Colon (tissue), 2 donors: ENCODE data around the gene RNF213.
"Not testable (repeated sequence)": the region's sequence is repeated elsewhere in the genome, so short reads cannot be mapped to it uniquely, and the experiment has no call there.

Experiments used
- FAIRE-seq: peaks from 2 replicates; lab custom pipeline; 2012; peaks lifted over from hg19 to GRCh38; lab: Jason Lieb, UNC
- donor health status: control.
- donor health status: control.

RNF213 gene

DNA sequence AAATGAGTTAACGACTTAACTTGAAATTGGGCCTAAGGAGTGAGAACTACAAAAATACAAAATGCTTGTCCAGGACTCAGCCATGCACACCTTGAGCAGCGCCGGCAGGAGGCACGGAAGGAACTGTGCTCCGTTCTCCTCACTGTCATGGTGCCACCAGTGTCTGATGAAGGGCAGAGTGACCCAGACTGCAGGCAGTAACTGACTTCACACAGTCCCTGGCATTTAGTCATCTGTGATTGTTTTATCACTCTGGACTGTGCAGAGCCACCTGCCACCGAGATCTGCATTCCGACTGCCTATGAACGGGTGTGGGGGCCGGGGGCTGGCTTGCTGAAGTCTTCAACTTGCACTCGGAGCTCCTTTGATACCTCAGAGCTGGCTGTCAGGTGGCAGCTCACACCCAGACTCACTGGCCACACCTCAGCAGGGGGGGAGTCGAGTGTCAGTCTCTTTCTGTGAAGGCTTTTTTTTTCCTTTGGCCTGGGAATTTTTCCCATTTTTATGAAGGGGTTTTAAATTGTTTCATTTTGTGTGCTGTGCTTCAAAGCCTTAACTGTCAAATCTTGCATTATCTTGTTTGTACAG is 134.1 kb downstream of the RNF213 start:
- no peak for FAIRE-seq

DNA sequence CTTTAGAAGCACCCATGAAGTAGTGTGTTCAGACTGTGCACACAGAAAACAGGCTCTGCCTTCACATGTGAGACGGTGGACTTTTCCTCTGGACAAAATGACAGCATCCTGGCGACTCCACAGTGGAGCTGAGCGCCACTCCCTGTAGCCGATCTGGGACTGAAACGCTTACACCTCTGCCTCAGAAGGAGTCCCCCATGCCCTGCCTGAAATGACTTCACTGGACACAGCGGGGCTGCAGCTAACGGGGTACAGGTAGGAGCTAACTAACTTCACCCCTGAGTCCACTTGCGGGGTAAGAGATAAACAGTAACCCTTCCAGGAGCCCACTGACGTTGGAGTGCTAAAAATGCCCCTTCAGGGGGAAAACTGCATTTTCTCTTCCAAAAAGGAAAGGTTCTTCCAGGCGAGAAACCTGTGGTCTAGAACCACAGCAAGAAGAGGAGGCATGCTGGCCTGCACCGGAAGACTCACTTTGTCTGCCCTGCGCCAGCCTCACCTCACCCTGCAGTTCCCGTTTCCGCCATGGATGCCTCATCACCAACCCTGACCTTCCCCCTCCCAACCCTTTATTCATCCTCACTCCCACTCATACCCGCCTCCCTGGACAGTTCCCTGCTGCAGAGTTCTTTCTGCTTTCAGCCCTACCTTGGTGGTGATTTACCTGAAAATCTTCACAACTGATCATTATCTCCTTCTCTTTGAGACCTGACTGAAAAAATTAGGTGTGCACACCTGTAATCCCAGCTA is 134.9 kb downstream of the RNF213 start:
- no peak for FAIRE-seq

DNA sequence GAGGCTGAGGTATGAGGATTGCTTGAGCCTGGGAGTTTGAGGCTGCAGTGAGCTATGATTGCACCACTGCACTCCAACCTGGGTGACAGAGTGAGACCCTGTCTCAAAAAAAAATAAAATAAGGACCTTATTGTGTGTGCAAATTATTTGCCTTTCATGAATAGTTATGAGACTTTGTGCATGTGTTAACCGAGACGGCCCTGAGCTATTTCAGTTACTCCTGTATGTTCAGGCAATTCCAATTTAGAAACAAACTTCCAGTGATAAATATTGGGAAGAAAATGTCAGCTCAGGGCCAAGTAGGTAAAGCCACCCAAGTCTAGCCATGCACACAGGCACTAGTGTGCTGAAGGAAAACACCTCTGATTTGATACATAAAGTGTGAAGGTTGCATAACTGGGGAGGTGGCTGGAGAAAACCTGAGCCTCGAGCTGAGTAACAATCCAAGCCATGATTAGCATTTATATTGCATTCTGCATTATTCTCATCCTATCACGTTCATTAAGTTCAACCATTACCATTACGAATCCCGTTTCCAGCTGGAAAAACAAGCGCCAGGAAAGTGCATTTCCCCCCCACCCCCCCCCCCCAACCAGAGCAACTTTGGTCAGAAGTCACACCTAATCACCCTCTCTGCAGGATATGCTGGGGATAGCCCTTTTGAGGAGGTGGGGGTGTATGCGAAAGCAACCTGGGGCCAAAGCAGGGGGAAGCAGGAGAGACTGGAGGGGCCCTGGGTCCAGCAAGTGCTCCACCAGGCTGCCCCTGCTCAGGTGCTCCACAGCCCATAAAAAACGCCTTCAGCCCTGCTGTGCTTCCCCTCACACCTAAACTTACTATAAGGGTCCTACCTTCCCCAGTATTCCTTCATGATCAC is 135.7 kb downstream of the RNF213 start:
- FAIRE-seq: no peak

DNA sequence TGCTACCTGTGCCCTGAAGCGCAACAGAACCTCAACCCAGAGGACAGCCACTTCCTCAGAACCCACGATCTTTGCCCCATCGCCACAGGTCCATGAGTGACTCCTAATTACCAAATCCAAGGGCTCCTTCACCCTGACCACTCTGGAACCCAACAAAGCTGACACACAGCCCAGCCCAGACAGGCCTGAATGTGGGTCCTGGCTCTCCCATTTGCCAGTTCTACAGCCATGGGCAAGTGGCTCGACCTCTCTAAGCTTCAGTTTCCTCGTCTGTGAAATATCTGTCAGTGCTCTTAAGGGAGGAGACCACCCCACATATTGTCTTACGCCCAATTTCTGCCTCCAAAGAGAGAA is 136.4 kb downstream of the RNF213 start:
- no peak for FAIRE-seq

DNA sequence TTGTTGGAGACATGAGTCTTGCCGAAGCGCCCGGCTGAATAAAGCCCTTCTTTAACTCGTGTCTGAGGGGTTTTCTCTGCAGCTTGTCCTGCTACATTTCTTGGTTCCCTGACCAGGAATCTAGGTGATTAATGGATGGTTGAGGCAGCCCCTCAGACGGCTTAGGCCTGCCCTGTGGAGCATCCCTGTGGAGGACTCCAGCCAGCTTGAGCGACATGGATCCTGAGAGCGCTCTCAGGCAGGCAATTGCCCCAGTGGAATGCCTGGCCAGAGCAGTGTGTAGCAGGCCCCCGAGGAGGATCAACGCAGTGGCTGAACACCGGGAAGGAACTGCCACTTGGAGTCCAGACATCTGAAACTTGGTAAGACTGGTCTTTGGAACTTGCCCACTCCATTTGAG is 137.0 kb downstream of the RNF213 start:
- FAIRE-seq: no peak

DNA sequence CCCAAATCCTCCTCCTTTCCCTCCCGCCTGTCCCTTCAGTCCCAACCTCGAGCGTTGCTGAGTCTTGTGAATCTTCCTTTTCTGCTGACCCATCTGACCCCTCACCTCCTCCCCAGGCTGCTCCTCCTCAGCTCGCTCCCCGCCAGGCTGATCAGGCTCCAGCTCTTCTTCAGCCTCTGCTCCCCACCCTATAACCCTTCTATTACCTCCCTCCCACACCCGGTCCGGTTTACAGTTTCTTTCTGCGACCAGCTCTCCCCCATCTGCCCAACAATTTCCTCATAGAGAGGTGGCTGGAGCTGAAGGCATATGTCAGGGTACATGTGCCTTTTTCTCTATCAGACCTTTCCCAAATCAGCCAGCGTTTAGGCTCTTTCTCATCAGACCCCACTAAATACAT is 140.4 kb downstream of the RNF213 start:
- FAIRE-seq: not testable (repeated sequence)

DNA sequence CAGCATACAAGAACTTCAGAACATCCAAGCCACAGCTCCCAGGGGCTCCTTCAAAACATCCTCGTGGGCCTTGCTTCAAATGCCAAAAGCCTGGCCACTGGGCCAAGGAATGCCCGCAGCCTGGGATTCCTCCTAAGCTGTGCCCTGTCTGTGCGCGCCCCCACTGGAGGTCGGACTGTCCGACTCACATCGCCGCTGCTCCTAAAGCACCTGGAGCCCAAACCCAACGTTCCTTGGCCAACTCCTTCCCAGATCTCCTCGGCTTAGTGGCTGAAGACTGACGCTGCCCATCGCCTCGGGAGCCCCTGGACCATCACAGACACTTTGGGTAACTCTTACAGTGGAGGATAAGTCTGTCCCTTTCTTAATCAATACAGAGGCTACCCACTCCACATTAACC is 141.4 kb downstream of the RNF213 start:
- not testable (repeated sequence) for FAIRE-seq

DNA sequence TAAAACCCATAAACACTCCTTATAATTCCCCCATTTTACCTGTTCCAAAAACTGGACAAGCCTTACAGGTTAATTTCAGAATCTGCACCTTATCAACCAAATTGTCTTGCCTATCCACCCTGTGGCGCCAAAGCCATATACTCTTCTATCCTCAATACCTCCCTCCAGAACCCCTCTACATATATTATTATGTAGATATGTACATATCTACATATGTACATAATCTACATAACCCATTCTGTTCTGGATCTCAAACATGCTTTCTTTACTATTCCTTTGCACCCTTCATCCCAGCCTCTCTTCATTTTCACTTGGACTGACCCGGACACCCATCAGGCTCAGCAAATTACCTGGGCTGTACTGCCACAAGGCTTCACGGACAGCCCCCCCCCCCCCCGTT is 142.3 kb downstream of the RNF213 start:
- no peak for FAIRE-seq

DNA sequence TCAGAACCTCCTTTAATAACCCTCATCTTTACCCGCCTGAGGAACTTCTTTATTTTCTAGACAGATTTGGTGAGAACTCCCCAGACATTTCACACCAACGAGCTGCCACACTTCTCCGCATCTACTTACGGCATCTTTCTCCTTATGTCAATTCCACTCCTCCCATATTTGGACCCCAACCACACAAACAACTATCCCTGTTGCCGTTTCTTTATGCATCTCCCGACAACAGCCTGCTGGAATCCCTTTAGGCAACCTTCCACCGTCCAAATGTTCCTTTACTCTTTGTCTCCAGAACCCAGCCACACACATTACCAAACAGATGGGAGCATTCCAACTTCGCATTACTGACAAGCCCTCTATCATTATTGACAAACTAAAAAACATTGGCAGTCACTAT is 145.5 kb downstream of the RNF213 start:
- FAIRE-seq: no peak

DNA sequence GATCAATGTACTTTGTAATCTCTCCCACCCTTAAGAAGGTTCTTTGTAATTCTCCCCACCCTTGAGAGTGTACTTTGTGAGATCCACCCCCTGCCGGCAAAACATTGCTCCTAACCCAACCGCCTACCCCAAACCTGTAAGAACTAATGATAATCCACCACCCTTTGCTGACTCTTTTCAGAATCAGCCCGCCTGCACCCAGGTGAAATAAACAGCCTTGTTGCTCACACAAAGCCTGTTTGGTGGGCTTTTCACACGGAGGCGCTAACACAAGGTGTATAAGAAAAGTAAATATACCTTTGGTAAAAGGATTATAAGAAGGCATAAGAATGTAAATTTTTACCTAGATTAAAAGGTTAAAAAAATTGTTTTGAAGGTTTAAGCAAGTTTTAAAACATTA is 147.3 kb downstream of the RNF213 start:
- FAIRE-seq: not testable (repeated sequence)

DNA sequence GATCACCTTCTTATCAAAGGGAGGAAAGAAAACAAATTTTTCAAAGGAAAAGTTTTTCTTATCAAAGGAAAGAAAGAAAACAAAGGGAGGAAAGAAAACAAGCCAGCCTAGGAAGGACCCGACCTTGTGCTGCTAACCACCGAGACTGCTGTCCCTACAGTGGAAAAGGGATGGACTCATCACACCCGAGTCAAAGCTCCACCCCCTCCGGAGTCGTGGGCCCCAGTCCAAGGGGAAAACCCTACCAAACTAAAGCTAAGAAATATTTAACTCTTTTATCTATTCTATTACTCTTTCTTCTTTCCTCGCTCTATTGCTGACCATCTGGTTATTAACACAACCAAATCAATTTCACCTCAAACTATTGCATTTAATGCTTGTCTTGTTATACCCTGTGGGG is 148.2 kb downstream of the RNF213 start:
- no peak for FAIRE-seq

DNA sequence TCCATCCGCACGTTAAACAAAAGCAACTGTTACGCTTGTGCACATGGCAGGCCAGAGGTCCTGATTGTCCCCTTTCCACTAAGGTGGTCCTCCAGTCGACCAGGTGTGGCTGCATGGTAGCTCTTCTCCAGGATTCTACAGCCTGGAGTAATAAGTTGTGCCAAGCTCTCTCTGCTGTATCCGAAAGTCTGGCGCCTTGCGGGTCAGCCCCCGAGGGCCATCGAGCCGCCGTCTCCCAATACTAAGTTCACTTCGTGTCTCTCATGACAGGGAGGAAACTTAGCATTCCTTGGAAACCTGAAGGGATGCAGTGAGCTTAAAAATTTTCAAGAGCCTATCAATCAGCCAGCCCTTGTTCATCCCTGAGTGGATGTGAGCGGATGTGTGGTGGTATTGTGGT is 149.0 kb downstream of the RNF213 start:
- no peak for FAIRE-seq

DNA sequence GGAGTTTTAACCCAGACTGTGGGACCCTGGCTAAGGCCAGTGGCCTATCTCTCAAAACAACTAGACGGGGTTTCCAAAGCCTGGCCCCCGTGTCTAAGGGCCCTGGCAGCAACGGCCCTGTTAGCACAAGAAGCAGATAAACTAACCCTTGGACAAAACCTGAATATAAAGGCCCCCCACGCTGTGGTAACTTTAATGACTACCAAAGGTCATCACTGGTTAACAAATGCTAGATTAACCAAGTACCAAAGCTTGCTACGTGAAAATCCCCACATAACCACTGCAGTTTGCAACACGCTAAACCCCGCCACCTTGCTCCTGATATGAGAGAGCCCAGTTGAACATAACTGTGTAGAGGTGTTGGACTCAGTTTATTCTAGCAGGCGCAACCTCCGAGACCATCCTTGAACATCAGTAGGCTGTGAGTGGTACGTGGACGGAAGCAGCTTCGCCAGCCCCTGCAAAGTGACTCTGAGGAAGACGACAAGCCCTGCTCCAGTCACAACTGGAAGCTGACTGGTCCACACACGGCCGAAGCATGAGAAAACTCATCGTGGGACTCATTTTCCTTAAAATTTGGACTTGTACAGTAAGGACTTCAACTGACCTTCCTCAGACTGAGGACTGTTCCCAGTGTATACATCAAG is 149.9 kb downstream of the RNF213 start:
- FAIRE-seq: not testable (repeated sequence)

DNA sequence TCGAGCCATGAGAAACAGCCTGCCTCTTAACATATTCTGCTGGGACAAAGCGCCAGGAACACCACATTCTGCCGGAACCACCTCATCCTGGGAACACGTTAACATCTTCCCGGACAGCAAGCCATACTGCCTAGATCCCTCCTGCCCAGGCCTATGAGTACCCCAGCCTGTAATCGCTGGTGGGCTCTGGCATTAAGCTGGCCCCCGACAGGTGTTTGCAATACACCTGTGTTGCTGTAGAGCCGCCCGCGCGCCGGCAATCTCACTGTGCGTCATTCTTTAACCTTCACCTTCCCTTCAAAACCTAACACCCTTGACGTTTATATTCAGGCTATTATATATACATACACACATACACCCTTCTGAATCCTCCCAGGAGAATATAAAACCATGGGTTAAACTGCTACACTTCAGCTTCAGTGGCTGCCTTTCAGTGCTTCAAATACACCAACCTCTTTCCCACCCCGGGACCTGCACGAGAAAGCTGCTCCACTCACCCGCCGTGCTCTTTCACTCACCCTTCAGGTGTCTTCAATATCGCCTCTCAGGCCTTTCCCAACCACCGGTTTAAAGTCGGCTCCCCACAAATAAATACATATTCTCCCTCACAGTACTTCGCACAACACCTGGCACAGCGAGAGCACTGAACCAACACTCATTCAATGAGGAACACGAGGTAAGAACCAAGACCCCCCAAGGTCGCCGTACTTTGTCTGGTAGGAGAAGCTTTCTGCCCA is 153.3 kb downstream of the RNF213 start:
- FAIRE-seq: no peak

DNA sequence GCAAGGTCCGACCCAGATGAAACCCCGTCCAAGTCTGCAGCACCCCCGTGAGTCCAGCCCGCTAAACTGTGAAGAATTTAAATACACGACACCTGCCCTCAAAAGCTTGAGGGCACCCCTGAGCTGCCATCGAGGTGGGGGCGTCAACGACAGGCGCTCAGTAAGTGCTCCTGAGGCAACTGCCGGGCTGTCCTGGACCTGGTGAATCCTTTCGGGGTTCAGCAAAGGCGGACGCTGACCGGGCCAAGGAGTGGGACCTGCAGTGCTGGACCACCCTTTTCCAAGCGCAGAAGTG is 153.8 kb downstream of the RNF213 start:
- FAIRE-seq: no peak

DNA sequence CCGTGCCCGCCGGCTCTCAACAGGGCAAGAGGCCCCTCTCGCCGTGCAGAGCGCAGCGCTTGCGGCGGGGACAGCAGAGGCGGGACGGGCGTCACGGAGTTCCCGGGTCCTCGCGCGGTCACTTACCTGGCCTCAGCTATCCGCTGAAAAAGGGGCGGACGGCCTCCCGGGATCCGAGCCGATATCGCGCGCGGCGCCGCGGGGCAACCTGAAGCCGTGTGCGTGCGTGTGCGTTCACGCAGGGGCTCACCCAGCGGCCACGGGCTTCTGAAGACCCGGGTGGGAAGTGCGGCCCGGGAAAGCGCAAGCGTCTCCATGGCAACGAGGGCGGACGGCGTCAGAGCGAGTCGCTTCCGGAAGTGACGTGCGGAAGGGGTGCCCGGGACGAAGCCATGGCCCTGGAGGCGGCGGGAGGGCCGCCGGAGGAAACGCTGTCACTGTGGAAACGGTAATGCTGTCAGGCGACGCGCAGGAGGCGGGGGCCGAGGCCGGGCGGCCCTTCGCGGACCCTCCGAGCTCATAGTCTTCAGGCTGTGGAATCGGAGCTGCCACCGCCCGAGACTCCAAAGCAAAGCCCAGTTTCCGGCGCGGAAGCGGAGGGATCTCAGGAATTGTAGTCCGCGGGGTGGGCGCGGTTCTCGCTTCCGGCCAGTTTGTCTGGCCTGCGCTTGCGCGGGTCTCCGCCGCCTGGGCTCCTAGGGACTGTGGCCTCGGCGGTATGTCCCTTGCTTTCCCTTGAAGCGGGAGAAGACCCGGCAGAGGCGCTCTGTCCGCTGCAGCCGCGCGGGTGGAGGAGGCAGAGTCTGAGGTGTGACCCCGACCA is 154.4 kb downstream of the RNF213 start, which contains the start of gene ENDOV:
Gene ENDOV (plus strand): TSS at position 365 of the 823 bp plus-strand sequence. CDS start 28 bp downstream, at position 393.
- FAIRE-seq: no peak

DNA sequence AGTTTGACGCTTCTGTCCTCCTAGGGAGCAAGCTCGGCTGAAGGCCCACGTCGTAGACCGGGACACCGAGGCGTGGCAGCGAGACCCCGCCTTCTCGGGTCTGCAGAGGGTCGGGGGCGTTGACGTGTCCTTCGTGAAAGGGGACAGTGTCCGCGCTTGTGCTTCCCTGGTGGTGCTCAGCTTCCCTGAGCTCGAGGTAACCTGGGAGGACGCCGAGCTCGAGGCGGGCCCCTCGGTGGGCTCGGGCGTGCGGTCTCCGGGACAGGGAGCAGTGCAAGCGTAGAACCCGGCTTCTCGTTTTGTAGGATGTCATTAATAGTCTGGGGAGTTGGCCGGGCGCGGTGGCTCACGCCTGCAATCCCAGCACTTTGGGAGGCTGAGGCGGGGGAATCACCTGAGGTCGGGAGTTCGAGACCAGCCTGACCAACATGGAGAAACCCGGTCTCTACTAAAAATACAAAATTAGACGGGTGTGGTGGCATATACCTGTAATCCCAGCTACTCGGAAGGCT is 155.0 kb downstream of the RNF213 start:
- no peak for FAIRE-seq

DNA sequence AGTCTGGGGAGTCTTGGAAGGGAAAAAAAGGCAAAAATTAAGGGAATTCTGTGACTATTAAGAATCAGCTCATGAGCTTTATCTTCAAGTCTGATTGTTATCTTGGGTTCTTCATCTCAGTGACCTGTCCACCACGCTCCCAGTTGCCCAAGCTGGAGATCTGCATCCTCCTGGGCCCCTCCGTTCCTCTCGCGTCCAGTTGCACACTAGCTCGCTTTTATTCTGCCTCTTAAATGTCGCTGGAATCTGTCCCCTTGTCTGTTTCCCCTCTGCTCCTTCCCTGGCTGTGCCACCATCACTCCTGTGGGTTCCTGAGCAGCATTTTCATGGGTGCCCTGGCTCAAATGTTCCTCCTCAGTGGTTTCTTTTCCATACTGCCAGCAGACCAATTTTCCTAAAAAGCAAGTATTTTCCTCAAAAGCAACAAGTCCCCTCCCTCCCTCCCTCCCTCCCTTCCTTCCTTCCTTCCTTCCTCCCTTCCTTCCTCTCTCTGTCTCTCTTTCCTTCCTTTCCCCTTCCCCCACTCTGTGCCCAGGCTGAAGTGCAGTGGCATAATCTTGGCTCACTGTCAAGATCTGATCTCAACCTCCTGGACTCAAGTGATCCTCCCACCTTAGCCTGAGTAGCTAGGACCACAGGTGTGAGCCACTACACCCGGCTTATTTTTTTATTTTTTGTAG is 155.7 kb downstream of the RNF213 start:
- FAIRE-seq: no peak

DNA sequence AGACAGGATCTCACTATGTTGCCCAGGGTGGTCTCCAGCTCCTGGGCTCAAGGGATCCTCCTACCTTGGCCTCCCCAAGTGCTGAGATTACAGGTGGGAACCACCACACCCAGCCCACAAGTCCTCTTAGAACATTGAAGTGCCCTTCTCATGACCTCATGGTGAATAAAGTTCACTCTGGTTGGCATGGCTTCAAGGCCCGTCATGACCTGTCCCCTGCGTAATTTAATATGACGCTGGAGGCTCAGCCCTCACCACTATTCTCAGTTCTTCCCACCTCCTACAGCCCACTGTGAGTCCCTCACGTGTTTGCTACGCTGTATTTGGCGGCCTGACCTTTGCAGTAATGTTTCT is 156.3 kb downstream of the RNF213 start:
- FAIRE-seq: no peak

DNA sequence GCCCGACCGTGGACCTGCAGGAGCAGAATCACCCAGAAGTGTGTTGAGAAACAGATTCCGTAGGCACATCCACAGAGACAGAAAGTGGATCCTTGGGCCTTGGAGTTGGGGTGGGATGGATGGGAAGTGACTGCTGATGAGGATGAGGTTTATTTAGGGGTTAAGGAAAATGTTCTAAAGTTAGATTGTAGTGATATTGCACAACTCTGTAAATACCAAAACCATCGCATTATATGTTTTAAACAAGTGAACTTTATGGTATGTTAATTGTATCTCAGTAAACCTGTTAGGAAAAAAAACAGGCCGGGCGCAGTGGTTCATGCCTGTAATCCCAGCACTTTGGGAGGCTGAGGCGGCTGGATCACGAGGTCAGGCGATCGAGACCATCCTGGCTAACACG is 157.9 kb downstream of the RNF213 start:
- FAIRE-seq: no peak
